HG02763 (cell line): Measurements from ENCODE around the gene NXPH1.

ENCODE experiments used
- ATAC-seq: cut with Tn5 transposase; IDR thresholded peaks from one replicate; pipeline ENCODE4 v1.9.1; 2021; ENCODE audit warnings: mild to moderate bottlenecking, moderate library complexity; ENCODE audit not compliant: unreplicated experiment

NXPH1 gene

GRCh38 chr7:8585591-8585990 lies 152.2 kb downstream of the NXPH1 start:
- no peak for ATAC-seq

- ATAC-seq: no peak
Measured at GRCh38 chr7:8590225-8590624, 156.8 kb downstream of the NXPH1 start.

- no peak for ATAC-seq
Measured at GRCh38 chr7:8590791-8591190, 157.4 kb downstream of the NXPH1 start.

GRCh38 chr7:8591289-8591688 lies 157.9 kb downstream of the NXPH1 start:
- ATAC-seq: no peak

GRCh38 chr7:8592167-8592566 lies 158.8 kb downstream of the NXPH1 start:
- ATAC-seq: no peak

GRCh38 chr7:8594115-8594514 lies 160.7 kb downstream of the NXPH1 start:
- no peak for ATAC-seq

GRCh38 chr7:8597565-8597964 lies 164.2 kb downstream of the NXPH1 start:
- ATAC-seq: no peak

- no peak for ATAC-seq
Measured at GRCh38 chr7:8601121-8601520, 167.7 kb downstream of the NXPH1 start.

GRCh38 chr7:8605221-8605620 lies 171.8 kb downstream of the NXPH1 start:
- no peak for ATAC-seq

- ATAC-seq: no peak
Measured at GRCh38 chr7:8612584-8612983, 179.2 kb downstream of the NXPH1 start.

GRCh38 chr7:8613191-8613590 lies 179.8 kb downstream of the NXPH1 start:
- ATAC-seq: no peak

GRCh38 chr7:8615019-8615418 lies 181.6 kb downstream of the NXPH1 start:
- no peak for ATAC-seq

GRCh38 chr7:8618441-8619070 lies 185.1 kb downstream of the NXPH1 start:
- no peak for ATAC-seq

- no peak for ATAC-seq
Measured at GRCh38 chr7:8620169-8620568, 186.8 kb downstream of the NXPH1 start.

GRCh38 chr7:8625612-8626011 lies 192.2 kb downstream of the NXPH1 start:
- no peak for ATAC-seq

- no peak for ATAC-seq
Measured at GRCh38 chr7:8627325-8627724, 193.9 kb downstream of the NXPH1 start.

- ATAC-seq: no peak
Measured at GRCh38 chr7:8628656-8629055, 195.2 kb downstream of the NXPH1 start.

GRCh38 chr7:8629504-8629903 lies 196.1 kb downstream of the NXPH1 start:
- ATAC-seq: no peak

- no peak for ATAC-seq
Measured at GRCh38 chr7:8637322-8637721, 203.9 kb downstream of the NXPH1 start.

GRCh38 chr7:8638076-8638475 lies 204.7 kb downstream of the NXPH1 start:
- no peak for ATAC-seq

- ATAC-seq: no peak
Measured at GRCh38 chr7:8639668-8640067, 206.3 kb downstream of the NXPH1 start.

- no peak for ATAC-seq
Measured at GRCh38 chr7:8640671-8641070, 207.3 kb downstream of the NXPH1 start.
